Heart right ventricle (tissue), 16 donors: Measurements from ENCODE around the gene XIRP1. TPM values are rescaled to one million over a fixed set of nuclear protein-coding genes. Genes with fewer than 3 reads are reported as not detected.

Experiments
- ATAC-seq, 8 donors: fragments of 200-7000 bp; cut with Tn5 transposase; one replicate each; pipeline ENCODE4 v1.9.1; 2020; ENCODE audit warnings: mild to moderate bottlenecking in 8 of 8, moderate library complexity in 8 of 8, moderate number of reproducible peaks in 1 of 8
- DNase-seq, 2 donors: peaks; one replicate each; pipeline ENCODE4 v3.0.0-alpha.2; 2020
- H3K27ac ChIP-seq, 10 donors: fragments of 200-600 bp; sonication (generic) in 2 of 10; one replicate each; pipeline versions ENCODE4 v1.5.0 to v1.8.0; 2020 to 2022; ENCODE audit warnings: mild to moderate bottlenecking in 3 of 10
- H3K27me3 ChIP-seq, 7 donors: fragments of 200-600 bp; one replicate each; pipeline ENCODE4 v1.8.0; 2021 to 2022; ENCODE audit warnings: mild to moderate bottlenecking in 2 of 7
- H3K36me3 ChIP-seq, 9 donors: fragments of 200-600 bp; sonication (generic) in 1 of 9; one replicate each; pipeline versions ENCODE4 v1.5.0 to v1.8.0; 2020 to 2022; ENCODE audit warnings: mild to moderate bottlenecking in 2 of 9
- H3K4me1 ChIP-seq, 9 donors: fragments of 200-600 bp; sonication (generic) in 1 of 9; one replicate each; pipeline versions ENCODE4 v1.5.0 to v1.8.0; 2020 to 2022; ENCODE audit warnings: mild to moderate bottlenecking in 4 of 9
- H3K4me3 ChIP-seq, 10 donors: fragments of 200-600 bp; sonication (generic) in 2 of 10; one replicate each; pipeline versions ENCODE4 v1.5.0 to v1.8.0; 2020 to 2022; ENCODE audit warnings: mild to moderate bottlenecking in 7 of 10, moderate library complexity in 2 of 10
- H3K9me3 ChIP-seq, 11 donors: fragments of 200-600 bp in 10 of 11; sonication (generic) in 2 of 11; one replicate each; pipeline versions ENCODE4 v1.5.0 to v1.8.0; 2013 to 2022; ENCODE audit warnings: mild to moderate bottlenecking in 2 of 11, control low read depth in 1 of 11, moderate library complexity in 1 of 11
- WGBS, 2 donors: extraction: QIAGEN DNeasy Blood & Tissue Kit; methylation state at CpG; one replicate each; pipeline ENCODE4 v1.1.7; 2013; ENCODE audit warnings: inconsistent platforms in 1 of 2; 5-methylcytosine and 5-hydroxymethylcytosine counted together
- intact Hi-C, 10 donors: fragments of 100-400 bp; cut with DNase I; formaldehyde crosslinking; loops; one replicate each; pipeline versions ENCODE4 v1.11.1 to v1.14.2; 2022
- polyA plus RNA-seq, 2 donors: library from polyadenylated mRNA; stranded (reverse); fragments of 200-250 nt; gene quantifications; one replicate each; pipeline ENCODE4 v1.2.3, GENCODE V29; 2013
- total RNA-seq, 10 donors: library from RNA; stranded (reverse); fragmentation: NEBNext Ultra II Directional in 3 of 10; extraction: Animal tissue kit (Norgen Biotek cat#: 25700) in 3 of 10; gene quantifications; one replicate each; pipeline versions ENCODE4 v1.2.1 to v1.2.4, GENCODE V29; 2021 to 2023
- TF ChIP-seq, protein P1 (sequence below), 9 donors: fragments of 200-600 bp; sonication (generic) in 2 of 9; IDR thresholded peaks; one replicate each; pipeline versions ENCODE4 v1.5.0 to v1.8.0; 2021 to 2022; ENCODE audit warnings: antibody characterized with exemption in 9 of 9, mild to moderate bottlenecking in 5 of 9, moderate library complexity in 1 of 9
- donor health status: Arrhythmogenic right ventricular cardiomyopathy.
- donor health status: ischemic (EF 13 %, LVEDD 7.1; RV severe dilation, severe dysfunction).
- donor health status: healthy with polysubstance abuse.
- donor health status: DM: no; HTN: yes; CAD: no.
- donor health status: DM: no; HTN: no; CAD: no.
- donor health status: ischemic (EF 25% LVEDD 6.9; RV normal size, moderate dysfunction).
- donor health status: ischemic (EF 25% LVEDD 5.7; RV mildly dilated, moderate dysfunction).
- donor health status: healthy.
- donor health status: DM: yes; HTN: yes; CAD: no.
- donor health status: Ischemic cardiomyopathy.
- donor health status: ischemic (EF 35%, LVEDD 5.7; RV mildly dilated, moderate dysfunction).
- donor health status: nonischemic (EF 11% LVEDD 7.7; RV severe dilation, severe dysfunction).
- donor health status: DM: yes; HTN: yes; CAD: no.
- donor health status: PGD.
- donor health status: ischemic (EF 29% LVEDD 5.4; RV normal size, mild dysfunction).
- donor health status: nonischemic (EF 23%, LVEDD 6.1; RV moderate dilation, normal function).

The XIRP1 gene
- total and polyA plus RNA-seq, 12 donors, result 277 to 1,691 (median 575) TPM

DNA sequence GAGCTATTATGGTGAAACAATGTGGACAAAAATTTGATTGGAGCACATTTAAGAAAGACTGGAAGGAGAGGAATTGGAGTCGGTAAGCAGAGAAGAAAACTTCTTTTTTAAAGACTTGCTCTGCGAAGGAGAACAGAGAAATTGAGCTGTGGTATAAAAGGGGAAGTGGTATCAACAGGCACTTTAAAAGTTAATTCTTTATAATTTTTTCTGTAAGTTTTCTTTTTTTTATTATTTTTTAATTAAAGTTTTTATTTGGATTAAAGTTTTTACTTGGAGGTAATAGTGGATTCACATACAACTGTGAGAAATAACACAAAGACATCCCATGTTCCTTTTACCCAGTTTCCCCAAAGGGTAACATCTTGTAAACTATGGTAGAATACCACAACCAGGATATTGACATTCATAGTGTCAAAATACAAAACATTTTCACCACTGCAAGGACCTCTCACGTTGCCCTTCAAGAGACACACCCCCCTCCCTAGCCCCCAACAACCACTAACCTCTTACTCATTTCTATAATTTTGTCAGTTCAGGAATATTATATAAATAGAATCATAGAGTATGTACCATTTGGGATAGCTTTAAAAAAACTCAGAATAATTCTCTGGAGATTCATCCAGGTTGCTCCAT is 33.8 kb upstream of the XIRP1 start:
- intact Hi-C loops, result no loop called here
- H3K27me3 ChIP-seq, result no peaks in the 10 kb centered on the region
- TF ChIP-seq, protein P1, sequence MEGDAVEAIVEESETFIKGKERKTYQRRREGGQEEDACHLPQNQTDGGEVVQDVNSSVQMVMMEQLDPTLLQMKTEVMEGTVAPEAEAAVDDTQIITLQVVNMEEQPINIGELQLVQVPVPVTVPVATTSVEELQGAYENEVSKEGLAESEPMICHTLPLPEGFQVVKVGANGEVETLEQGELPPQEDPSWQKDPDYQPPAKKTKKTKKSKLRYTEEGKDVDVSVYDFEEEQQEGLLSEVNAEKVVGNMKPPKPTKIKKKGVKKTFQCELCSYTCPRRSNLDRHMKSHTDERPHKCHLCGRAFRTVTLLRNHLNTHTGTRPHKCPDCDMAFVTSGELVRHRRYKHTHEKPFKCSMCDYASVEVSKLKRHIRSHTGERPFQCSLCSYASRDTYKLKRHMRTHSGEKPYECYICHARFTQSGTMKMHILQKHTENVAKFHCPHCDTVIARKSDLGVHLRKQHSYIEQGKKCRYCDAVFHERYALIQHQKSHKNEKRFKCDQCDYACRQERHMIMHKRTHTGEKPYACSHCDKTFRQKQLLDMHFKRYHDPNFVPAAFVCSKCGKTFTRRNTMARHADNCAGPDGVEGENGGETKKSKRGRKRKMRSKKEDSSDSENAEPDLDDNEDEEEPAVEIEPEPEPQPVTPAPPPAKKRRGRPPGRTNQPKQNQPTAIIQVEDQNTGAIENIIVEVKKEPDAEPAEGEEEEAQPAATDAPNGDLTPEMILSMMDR (IDR thresholded peaks at IDR 0.05), result no peak
- H3K36me3 ChIP-seq, result no peaks in the 10 kb centered on the region
- peaks cover 0 to 8% (median 0%) of the 10 kb centered on the region in 11 donors for H3K9me3 ChIP-seq
- no peak for ATAC-seq
- DNase-seq, result no peak
- no peak overlapping the region for H3K27ac ChIP-seq
- H3K4me3 ChIP-seq, result no peak overlapping the region
- 73 to 77% methylated on average over 3 of the region's 3 CpGs for WGBS, 2 donors
- H3K4me1 ChIP-seq, result peaks cover 0 to 11% (median 0%) of the 10 kb centered on the region in 9 donors

DNA sequence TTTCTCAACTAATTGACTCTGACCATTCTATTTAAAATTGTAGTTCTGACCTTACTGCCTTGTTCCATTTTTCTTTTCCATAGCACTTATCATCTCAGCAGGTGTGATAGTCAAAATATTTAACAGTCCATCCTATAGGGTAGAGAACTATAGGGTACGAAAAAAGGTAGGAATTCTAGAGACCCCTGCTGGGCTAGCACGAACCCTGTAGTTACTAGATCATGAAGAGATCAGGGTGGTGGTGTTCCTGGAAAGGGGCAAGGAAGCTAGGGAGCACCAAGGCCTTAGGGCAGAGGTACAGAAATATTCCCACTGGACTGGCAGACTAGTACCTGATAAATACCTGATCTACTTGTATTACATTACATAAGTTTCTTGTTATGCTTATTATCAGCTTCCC is 31.9 kb upstream of the XIRP1 start:
- intact Hi-C loops, result loop anchor here in 1 of 10 donors (5.0 kb wide), 1 partner anchor 38 kb away; no protein-coding TSS in a partner anchor
- Histone ChIP-seq H3K4me3 (no peak overlapping the region), H3K4me1 (peaks cover 0 to 23% (median 0%) of the 10 kb centered on the region in 9 donors), H3K9me3 (no peaks in the 10 kb centered on the region), H3K27me3 (no peaks in the 10 kb centered on the region), H3K27ac (no peak overlapping the region), H3K36me3 (no peaks in the 10 kb centered on the region)
- DNase-seq, result no peak
- 76 to 78% methylated on average over 2 of the region's 2 CpGs for WGBS, 2 donors
- TF ChIP-seq, protein P1 (IDR thresholded peaks at IDR 0.05), result no peak
- ATAC-seq, result no peak

DNA sequence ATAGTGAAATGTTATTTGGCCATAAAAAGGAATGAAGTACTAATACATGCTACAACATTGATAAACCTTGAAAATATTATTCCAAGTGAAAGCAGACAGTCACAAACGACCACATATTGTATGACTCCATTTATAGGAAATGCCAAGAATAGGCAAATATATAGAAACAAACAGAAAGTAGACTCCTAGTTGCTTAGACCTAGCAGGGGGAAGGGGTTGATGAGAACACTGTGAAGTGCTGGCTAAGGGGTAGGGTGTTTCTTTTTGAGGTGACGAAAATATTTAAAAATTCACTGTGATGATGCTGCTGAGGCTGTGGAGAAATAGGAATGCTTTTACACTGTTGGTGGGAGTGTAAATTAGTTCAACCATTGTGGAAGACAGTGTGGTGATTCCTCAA is 30.5 kb upstream of the XIRP1 start:
- 81 to 82% methylated on average over 2 of the region's 2 CpGs for WGBS, 2 donors
- no peak for ATAC-seq
- intact Hi-C loops, result loop anchor here in 1 of 10 donors (5.0 kb wide), 1 partner anchor 39 kb away; no protein-coding TSS in a partner anchor

DNA sequence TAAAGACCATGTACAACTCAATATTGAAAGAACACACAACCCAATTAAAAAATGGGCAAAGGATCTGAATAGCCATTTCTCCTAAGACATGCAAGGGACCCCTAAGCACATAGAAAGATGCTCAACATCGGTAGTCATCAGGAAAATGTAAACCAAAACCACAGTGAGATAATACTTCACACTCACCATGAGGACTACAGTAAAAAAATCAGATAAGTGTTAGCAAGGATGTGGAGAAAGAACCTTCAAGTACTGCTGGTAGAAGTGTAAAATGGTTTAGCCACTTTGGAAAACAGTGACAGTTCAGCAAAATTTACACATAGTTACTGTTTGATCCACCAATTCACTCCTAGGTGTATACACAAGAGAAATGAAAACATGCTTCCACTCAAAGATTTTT is 30.1 kb upstream of the XIRP1 start:
- TF ChIP-seq, protein P1 (IDR thresholded peaks at IDR 0.05), result no peak
- intact Hi-C loops, result loop anchor here in 1 of 10 donors (5.0 kb wide), 1 partner anchor 40 kb away; no protein-coding TSS in a partner anchor
- H3K27ac ChIP-seq, result no peak overlapping the region
- DNase-seq, result no peak
- WGBS, 2 donors, result 75 to 80% methylated on average over 1 of the region's 1 CpG
- H3K4me1 ChIP-seq, result peaks cover 0 to 23% (median 0%) of the 10 kb centered on the region in 9 donors
- H3K36me3 ChIP-seq, result no peaks in the 10 kb centered on the region
- H3K4me3 ChIP-seq, result no peak overlapping the region
- H3K9me3 ChIP-seq, result no peaks in the 10 kb centered on the region
- no peak for ATAC-seq
- H3K27me3 ChIP-seq, result no peaks in the 10 kb centered on the region

More for the DNA sequence above, 30.5 kb upstream of the XIRP1 start:
- TF ChIP-seq, protein P1 (IDR thresholded peaks at IDR 0.05), result no peak
- no peaks in the 10 kb centered on the region for H3K36me3 ChIP-seq
- no peak overlapping the region for H3K4me3 ChIP-seq
- no peak overlapping the region for H3K27ac ChIP-seq
- no peaks in the 10 kb centered on the region for H3K9me3 ChIP-seq
- DNase-seq, result no peak
- H3K27me3 ChIP-seq, result no peaks in the 10 kb centered on the region
- H3K4me1 ChIP-seq, result peaks cover 0 to 23% (median 0%) of the 10 kb centered on the region in 9 donors
